Memory B cell (primary cell): Measurements from ENCODE around the gene HSD17B10.
"Not testable (repeated sequence)": the region's sequence is repeated elsewhere in the genome, so short reads cannot be mapped to it uniquely, and the experiment has no call there.

ENCODE experiments used
- ATAC-seq: fragments of 150-1000 bp; cut with Tn5 transposase; 2 replicates; pipeline ENCODE4 v1.10.0; 2021; ENCODE audit warnings: low read depth, mild to moderate bottlenecking, moderate library complexity
- DNase-seq, 2 donors: peaks; one replicate each; pipeline ENCODE4 v3.0.0; 2022; ENCODE audit warnings: low spot score in 2 of 2
- H3K27ac Mint-ChIP-seq: one replicate; pipeline ENCODE4 v1.8.0; 2022; ENCODE audit warnings: mild to moderate bottlenecking, moderate library complexity, mixed read lengths
- H3K27me3 Mint-ChIP-seq: one replicate; pipeline ENCODE4 v1.8.0; 2022; ENCODE audit warnings: mixed read lengths
- H3K36me3 Mint-ChIP-seq: one replicate; pipeline ENCODE4 v1.8.0; 2022; ENCODE audit warnings: mild to moderate bottlenecking, mixed read lengths
- H3K4me1 Mint-ChIP-seq: one replicate; pipeline ENCODE4 v1.8.0; 2022; ENCODE audit warnings: mixed read lengths
- H3K4me3 Mint-ChIP-seq: one replicate; pipeline ENCODE4 v1.8.0; 2022; ENCODE audit warnings: mild to moderate bottlenecking, moderate library complexity, mixed read lengths
- H3K9me3 Mint-ChIP-seq: one replicate; pipeline ENCODE4 v1.8.0; 2022; ENCODE audit warnings: mixed read lengths

The HSD17B10 gene

DNA sequence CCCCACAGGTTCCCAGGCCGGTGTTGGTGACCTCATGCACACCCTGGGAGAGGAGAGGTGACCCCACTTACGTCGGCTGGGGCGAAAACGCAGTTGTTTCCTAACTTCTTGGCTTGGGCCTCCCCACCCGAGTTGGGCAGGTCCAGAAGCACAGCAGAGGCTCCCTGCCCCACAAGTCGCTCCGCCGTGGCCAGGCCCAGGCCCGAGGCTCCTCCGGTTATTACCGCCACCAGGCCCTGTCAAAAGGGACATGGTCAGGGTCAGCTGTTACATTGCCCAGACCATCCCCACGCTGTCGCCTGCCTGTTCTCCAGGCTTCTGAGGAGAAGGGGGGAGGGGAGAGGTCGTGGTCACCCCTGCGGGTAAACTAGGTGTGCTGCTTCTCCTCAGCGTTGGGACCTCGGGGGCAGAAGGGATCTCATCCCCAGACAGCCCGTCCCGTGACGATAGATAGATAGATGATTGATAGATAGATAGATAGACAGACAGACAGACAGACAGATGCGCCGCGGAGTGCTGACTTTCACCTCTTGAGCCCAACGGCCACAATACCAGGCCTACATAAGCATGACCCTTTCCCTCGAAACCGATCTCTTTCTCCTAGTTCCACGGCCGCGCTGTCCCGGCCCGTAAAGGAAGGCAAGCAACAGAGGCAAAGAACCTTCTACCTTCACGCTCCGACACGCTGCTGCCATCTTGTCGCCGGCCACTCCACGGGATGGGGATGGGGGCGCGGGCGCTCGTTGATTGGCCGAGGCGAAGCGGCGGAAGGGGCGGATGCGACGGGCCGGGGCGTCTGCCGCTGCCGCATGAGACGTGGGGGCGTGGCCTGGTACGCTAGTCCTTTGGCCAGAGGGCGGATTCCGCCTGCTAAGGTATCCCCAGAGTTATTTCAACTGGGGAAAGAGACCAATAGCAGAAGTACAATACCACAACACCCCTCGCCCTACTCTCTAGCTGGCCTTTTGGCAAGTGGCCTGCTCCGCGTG, at the start of gene HSD17B10:
Gene HSD17B10 (minus strand): TSS at position 720 of the 989 bp plus-strand sequence. CDS start 25 bp downstream, at position 695.
- DNase-seq (peak; percentile 70 to 76), ATAC-seq (peak; percentile 97)
- peak within 1 kb of the TSS; percentile 98 for H3K4me3 Mint-ChIP-seq
- peak within 1 kb of the TSS; percentile 98 for H3K27ac Mint-ChIP-seq
- no peaks in the 10 kb centered on the region for H3K27me3 Mint-ChIP-seq
- peaks cover 7% of the 10 kb centered on the region for H3K4me1 Mint-ChIP-seq
- H3K9me3 Mint-ChIP-seq: no peaks in the 10 kb centered on the region
- peaks cover 10% of the 10 kb centered on the region for H3K36me3 Mint-ChIP-seq

DNA sequence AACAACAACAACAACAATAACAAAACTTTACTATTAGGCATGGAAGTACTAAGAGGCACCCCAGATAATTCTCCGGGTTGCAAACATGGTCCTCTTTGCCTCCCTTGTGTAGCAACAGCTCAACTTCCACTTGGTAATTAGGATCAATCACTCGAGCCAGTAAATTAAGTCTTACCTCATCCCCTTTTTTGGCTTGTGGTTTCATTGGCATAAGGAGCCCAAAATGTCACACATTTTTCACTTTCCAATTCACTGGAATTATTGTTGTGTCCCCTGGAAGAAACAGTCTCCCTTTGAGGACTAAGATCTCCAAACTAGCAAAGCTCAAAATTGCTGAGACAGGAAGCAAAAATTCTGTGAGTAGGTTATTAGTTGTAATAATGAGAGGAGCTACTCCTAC, 49.2 kb upstream of the HSD17B10 start:
- Mint-ChIP-seq H3K27me3 (peaks cover 2% of the 10 kb centered on the region), H3K4me3 (no peak overlapping the region), H3K27ac (no peak overlapping the region), H3K4me1 (no peaks in the 10 kb centered on the region), H3K36me3 (no peaks in the 10 kb centered on the region), H3K9me3 (no peaks in the 10 kb centered on the region)
- no peak for DNase-seq
- ATAC-seq: no peak

DNA sequence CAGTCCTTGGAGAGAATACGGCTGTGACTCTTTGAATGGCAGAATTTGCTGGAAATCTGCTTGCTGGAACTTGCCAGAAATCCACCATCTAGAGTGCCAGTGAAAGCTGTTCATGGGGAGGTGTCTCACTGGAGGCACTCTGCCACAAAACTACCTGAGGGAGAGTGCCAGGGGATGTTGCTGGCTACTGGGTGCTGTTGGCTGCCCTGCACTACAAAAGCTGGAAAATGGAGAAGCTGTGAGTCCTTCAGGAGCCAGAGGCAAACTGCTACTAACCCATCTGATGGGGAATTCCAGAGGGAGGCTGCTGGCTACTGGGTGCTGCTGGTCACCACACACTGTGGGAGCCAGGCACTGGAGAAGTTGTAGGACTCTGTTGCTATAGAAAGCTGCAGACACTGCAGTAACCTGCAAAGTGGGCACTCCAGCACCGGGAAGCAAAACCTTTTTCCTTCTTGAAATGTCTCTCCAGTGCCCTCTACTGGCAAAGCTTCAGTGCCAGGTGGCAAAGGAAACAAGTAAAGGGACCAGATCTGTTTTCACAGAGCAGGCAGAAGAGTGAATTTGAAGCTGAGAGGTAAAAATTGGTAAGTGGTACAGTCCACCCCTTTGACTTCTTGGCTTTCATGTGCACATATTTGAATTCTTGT, 47.8 kb upstream of the HSD17B10 start:
- Mint-ChIP-seq H3K4me1 (no peaks in the 10 kb centered on the region), H3K27me3 (peaks cover 2% of the 10 kb centered on the region), H3K27ac (no peak overlapping the region), H3K36me3 (no peaks in the 10 kb centered on the region), H3K4me3 (no peak overlapping the region), H3K9me3 (no peaks in the 10 kb centered on the region)
- ATAC-seq (peak; percentile 48), DNase-seq (peak; percentile 35 to 39)

DNA sequence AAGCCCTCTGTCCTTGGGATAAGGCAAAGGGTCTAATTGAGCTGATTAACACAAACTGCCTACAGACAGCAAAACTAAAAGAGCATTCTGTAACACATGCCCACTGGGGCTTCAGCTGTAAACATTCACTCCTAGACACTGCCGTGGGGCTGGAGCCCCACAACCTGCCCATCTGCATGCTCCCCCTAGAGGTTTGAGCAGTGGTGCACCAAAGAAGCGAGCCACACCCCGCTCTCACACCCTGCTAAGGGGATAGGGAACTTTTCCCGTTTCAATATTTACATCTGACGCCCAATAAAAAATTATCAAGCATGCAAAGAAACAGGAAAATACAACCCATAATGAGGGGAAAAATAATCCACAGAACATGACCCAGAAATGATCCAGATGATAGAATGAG, 46.9 kb upstream of the HSD17B10 start:
- H3K27ac Mint-ChIP-seq: no peak overlapping the region
- H3K27me3 Mint-ChIP-seq: peaks cover 2% of the 10 kb centered on the region
- DNase-seq: no peak
- H3K4me1 Mint-ChIP-seq: no peaks in the 10 kb centered on the region
- ATAC-seq: peak; percentile 29
- H3K4me3 Mint-ChIP-seq: no peak overlapping the region
- H3K36me3 Mint-ChIP-seq: no peaks in the 10 kb centered on the region
- H3K9me3 Mint-ChIP-seq: no peaks in the 10 kb centered on the region

DNA sequence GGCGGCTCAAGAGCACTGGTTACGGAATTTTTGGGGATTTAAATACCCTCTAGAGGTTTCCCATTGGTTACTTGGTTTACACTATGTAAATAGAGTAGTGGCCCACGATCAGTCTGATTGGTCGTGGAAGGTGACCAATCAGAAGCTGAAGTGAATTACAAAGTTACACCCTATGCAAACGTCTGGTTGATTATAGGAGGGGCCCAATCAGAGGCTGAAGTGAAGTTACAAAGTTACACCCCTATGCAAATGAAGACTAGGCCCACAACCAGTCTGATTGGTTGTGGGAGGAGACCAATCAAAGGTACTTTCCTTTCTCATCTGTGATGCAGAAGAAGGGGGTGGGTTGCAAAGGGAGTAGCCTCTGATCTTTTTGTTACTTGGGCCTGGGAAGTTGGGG, 45.1 kb upstream of the HSD17B10 start:
- DNase-seq: no peak
- ATAC-seq: peak; percentile 14
- H3K27ac Mint-ChIP-seq: no peak overlapping the region
- no peaks in the 10 kb centered on the region for H3K9me3 Mint-ChIP-seq
- H3K36me3 Mint-ChIP-seq: no peaks in the 10 kb centered on the region
- no peaks in the 10 kb centered on the region for H3K27me3 Mint-ChIP-seq
- peaks cover 4% of the 10 kb centered on the region for H3K4me1 Mint-ChIP-seq
- no peak overlapping the region for H3K4me3 Mint-ChIP-seq

DNA sequence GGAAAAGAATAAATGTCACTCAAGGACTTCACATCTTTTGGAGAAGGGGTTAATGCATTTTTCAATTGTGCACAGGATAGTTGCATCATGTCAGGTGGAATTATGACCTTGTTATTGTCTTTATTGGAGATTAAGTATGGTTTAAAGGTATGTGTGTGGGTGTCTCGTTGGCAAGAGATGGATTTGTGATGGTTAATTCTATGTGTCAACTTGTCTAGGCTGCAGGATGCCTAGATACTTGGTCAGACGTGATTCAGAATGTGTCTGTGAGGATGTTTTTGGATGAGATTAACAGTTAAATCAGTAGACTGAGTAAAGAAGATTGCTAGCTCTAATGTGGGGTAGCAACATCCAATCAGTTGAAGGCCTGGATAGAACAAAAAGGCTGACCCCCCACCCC, 42.2 kb upstream of the HSD17B10 start:
- Mint-ChIP-seq H3K27ac (no peak overlapping the region), H3K9me3 (no peaks in the 10 kb centered on the region), H3K4me3 (no peak overlapping the region), H3K27me3 (peaks cover 5% of the 10 kb centered on the region), H3K4me1 (peaks cover 7% of the 10 kb centered on the region), H3K36me3 (no peaks in the 10 kb centered on the region)
- ATAC-seq (no peak), DNase-seq (no peak)

DNA sequence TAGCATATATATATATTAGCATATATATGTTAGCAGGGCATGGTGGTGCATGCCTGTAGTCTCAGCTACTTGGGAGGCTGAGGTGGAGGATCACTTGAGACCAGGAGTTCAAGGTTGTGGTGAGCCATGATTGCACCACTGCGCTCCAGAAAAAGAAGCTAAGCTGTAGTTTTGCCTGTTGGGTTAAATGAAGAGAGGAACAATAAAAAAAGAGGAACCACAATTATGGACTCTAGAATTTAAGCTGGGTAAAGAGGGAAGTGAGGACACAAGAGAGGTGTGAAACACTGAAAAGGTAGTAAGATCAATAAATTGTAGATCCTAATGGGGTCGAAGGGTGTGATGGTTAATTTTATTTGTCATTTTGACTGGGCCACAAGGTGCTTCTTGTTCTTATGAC, 40.5 kb upstream of the HSD17B10 start:
- ATAC-seq: peak; percentile 66
- peaks cover 7% of the 10 kb centered on the region for H3K27me3 Mint-ChIP-seq

DNA sequence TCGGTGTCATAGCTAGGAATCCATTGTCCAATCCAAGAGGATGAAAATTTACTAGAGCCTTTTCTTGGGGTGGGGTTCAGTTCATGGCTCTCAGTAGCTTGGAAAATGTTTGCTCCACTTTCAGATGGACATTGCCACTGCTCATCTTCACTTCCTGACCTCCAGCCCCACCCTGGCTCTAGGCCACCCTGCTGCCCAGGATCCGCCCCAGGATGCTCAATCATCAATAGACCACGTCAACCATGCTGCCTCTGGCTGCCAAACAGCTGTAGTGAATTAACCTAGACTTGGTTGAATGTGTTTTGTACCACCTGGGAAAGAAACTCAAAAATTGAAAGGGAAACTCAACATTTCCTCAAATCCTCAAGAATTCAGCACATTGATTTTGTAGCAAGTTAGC, 37.2 kb upstream of the HSD17B10 start:
- Mint-ChIP-seq H3K27ac (no peak overlapping the region), H3K4me1 (peaks cover 7% of the 10 kb centered on the region), H3K9me3 (no peaks in the 10 kb centered on the region), H3K27me3 (peaks cover 9% of the 10 kb centered on the region), H3K36me3 (no peaks in the 10 kb centered on the region), H3K4me3 (no peak overlapping the region)
- ATAC-seq: no peak
- no peak for DNase-seq

More for the DNA sequence above, 40.5 kb upstream of the HSD17B10 start:
- no peaks in the 10 kb centered on the region for H3K36me3 Mint-ChIP-seq
- DNase-seq: peak in 1 of 2 donors; percentile 0
- no peak overlapping the region for H3K4me3 Mint-ChIP-seq
- H3K9me3 Mint-ChIP-seq: no peaks in the 10 kb centered on the region
- H3K27ac Mint-ChIP-seq: no peak overlapping the region
- H3K4me1 Mint-ChIP-seq: peaks cover 7% of the 10 kb centered on the region

DNA sequence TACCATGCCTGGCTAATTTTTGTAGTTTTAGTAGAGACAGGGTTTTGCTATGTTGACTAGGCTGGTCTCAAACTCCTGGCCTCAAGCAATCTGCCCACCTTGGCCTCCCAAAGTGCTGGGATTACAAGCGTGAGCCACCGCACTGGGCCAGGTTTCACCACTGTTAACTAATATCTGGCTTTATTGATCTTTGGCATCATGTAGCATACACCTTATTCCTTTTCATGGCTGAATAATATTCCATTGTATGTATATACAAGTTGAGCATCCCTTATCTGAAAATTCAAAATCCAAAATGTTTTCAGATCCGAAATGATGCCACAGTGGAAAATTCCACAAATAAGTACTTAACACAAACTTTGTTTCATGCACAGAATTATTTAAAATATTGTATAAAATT, 34.5 kb upstream of the HSD17B10 start:
- not testable (repeated sequence) for DNase-seq, H3K4me1 Mint-ChIP-seq, H3K27ac Mint-ChIP-seq, H3K27me3 Mint-ChIP-seq, H3K36me3 Mint-ChIP-seq, ATAC-seq, H3K4me3 Mint-ChIP-seq, H3K9me3 Mint-ChIP-seq

DNA sequence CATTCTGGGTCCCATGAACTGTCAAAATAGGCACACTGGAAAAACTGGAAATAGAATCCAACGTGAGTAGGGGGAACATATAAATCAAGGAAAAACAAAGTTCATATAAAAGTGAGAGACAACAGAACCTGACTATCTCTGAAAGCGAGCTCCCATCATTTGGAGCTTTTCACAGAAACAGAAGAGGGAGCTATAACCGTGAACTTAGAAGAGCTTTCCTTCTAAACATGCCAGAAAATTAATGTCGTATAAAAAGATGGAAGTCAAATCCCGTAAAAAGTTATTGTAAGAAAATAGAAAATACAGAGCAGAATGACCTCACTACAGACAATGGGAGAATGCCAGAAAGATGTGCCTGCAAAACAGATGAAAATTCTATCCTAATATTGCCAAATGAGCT, 23.9 kb upstream of the HSD17B10 start:
- Mint-ChIP-seq H3K4me1 (no peaks in the 10 kb centered on the region), H3K9me3 (no peaks in the 10 kb centered on the region), H3K27ac (no peak overlapping the region), H3K36me3 (no peaks in the 10 kb centered on the region), H3K4me3 (no peak overlapping the region), H3K27me3 (peaks cover 1% of the 10 kb centered on the region)
- DNase-seq (no peak), ATAC-seq (no peak)

DNA sequence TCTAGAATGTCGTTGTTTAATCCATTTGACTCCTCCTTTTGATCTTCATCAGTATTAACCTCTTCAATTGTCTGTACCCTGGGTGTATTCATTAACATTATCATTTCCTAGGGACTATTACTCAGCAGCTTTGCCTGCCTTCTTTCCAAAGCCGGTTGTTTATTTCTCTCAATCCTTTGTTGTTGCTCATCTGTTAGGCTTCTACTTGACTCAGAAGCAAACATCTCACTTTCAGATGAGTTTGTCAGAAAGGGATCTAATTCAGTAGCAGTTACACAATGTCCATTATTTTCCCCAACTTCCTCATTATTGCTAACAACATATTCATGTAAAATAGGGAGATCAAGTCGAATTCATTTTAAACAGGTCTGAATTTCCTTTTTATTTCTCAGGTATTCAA, 22.1 kb upstream of the HSD17B10 start:
- Mint-ChIP-seq H3K27me3 (peaks cover 1% of the 10 kb centered on the region), H3K9me3 (no peaks in the 10 kb centered on the region), H3K27ac (no peak overlapping the region), H3K4me3 (no peak overlapping the region), H3K36me3 (no peaks in the 10 kb centered on the region), H3K4me1 (no peaks in the 10 kb centered on the region)
- ATAC-seq (no peak), DNase-seq (no peak)

DNA sequence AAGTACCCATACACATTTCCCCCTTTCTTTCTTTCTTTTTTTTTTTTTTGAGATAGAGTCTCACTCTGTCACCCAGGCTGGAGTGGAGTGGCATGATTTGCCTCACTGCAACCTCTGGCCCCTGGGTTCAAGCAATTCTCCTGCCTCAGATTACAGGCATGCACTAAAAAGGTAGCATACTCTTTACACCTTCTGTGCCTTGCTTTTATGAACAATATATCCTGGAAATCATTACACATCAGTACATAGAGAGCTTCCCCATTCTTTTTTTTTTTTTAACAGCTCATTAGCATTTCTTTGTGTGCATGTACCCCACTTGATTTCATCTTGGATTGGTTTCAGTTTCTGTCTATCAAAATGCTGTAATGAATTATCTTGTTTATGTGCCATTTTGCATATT, 18.6 kb upstream of the HSD17B10 start:
- DNase-seq: no peak

DNA sequence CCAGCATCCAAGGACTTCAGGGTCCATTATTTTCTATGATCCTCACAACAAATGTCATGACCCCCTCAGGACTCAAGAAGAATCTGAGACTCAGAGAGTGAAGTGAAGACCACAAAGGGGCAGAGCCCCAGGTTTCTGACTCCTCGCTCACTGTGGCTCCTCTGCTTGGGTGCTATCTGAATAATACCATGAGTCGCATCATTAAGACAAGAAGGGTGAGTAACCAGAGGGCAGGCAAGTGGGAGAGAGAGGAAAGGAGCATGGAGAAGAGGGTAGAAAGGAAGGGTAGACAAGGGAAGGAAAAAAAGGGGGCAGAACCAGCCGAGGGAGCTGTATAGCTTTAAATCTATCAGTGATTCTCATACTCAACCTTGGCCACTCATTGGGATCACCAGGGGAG, 15.5 kb upstream of the HSD17B10 start:
- peaks cover 3% of the 10 kb centered on the region for H3K27me3 Mint-ChIP-seq
- ATAC-seq (no peak), DNase-seq (no peak)
- no peaks in the 10 kb centered on the region for H3K4me1 Mint-ChIP-seq
- no peak overlapping the region for H3K27ac Mint-ChIP-seq
- H3K36me3 Mint-ChIP-seq: no peaks in the 10 kb centered on the region
- H3K4me3 Mint-ChIP-seq: no peak overlapping the region
- no peaks in the 10 kb centered on the region for H3K9me3 Mint-ChIP-seq

More for the DNA sequence above, 18.6 kb upstream of the HSD17B10 start:
- ATAC-seq: no peak
- Mint-ChIP-seq H3K4me3 (no peak overlapping the region), H3K27me3 (peaks cover 3% of the 10 kb centered on the region), H3K36me3 (no peaks in the 10 kb centered on the region), H3K9me3 (no peaks in the 10 kb centered on the region), H3K27ac (no peak overlapping the region), H3K4me1 (no peaks in the 10 kb centered on the region)

DNA sequence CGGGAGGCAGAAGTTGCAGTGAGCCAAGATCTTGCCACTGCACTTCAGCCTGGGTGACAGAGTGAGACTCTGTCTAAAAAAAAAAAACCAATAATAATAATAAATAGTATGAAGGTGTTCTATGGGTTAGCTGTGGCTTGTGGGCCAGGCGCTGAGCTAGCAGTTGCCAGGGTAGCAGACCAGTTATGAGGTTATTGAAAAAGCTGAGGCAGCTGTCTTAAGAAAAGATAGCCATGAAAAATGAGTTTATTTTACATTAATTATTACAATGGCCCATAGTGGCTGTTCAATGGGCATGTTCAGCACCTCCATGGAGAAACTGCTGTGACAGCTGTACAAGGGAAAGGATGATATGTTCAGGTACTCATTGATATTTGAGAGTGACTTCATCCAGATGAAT, 13.3 kb upstream of the HSD17B10 start:
- Mint-ChIP-seq H3K4me3 (no peak overlapping the region), H3K36me3 (no peaks in the 10 kb centered on the region), H3K27me3 (peaks cover 2% of the 10 kb centered on the region), H3K27ac (no peak overlapping the region), H3K4me1 (no peaks in the 10 kb centered on the region), H3K9me3 (no peaks in the 10 kb centered on the region)
- DNase-seq (no peak), ATAC-seq (no peak)
